Natural killer cell (primary cell): ENCODE data around the gene TRIP12. TPM values are rescaled to one million over a fixed set of nuclear protein-coding genes. Genes with fewer than 3 reads are reported as not detected.

Experiments
- ATAC-seq, 3 donors: fragments of 150-1000 bp in 2 of 3; fragments of 200-7000 bp in 1 of 3; cut with Tn5 transposase; 1 replicate in 1 of 3; 2 replicates in 2 of 3; pipeline ENCODE4 v1.10.0; 2021; ENCODE audit warnings: mild to moderate bottlenecking in 2 of 3, moderate library complexity in 2 of 3
- DNase-seq, 2 donors: peaks; one replicate each; pipeline versions ENCODE4 v3.0.0 to v3.0.0-alpha.2; 2013 to 2021; ENCODE audit warnings: mixed read lengths in 1 of 2
- H3K27ac ChIP-seq: one replicate; pipeline ENCODE4 v1.5.1; 2013; ENCODE audit warnings: mild to moderate bottlenecking, low read length
- H3K27me3 ChIP-seq: one replicate; pipeline ENCODE4 v1.6.1; 2013; ENCODE audit warnings: low read length; ENCODE audit not compliant: control insufficient read depth, insufficient read depth
- H3K36me3 ChIP-seq: one replicate; pipeline ENCODE4 v1.6.1; 2013; ENCODE audit warnings: low read length; ENCODE audit not compliant: control insufficient read depth, insufficient read depth
- H3K4me1 ChIP-seq: one replicate; pipeline ENCODE4 v1.6.1; 2013; ENCODE audit warnings: low read length; ENCODE audit not compliant: control insufficient read depth, insufficient read depth
- H3K4me3 ChIP-seq: one replicate; pipeline ENCODE4 v1.5.1; 2013; ENCODE audit warnings: low read length
- H3K9me3 ChIP-seq: one replicate; pipeline ENCODE4 v1.6.1; 2013; ENCODE audit warnings: low read length; ENCODE audit not compliant: control insufficient read depth, insufficient read depth
- H3K27ac Mint-ChIP-seq, 2 donors: one replicate each; pipeline ENCODE4 v1.8.0; 2022; ENCODE audit warnings: mild to moderate bottlenecking in 2 of 2, mixed read lengths in 2 of 2, moderate library complexity in 1 of 2
- H3K27me3 Mint-ChIP-seq, 2 donors: one replicate each; pipeline ENCODE4 v1.8.0; 2022; ENCODE audit warnings: low read depth in 2 of 2, mixed read lengths in 2 of 2
- H3K36me3 Mint-ChIP-seq: one replicate; pipeline ENCODE4 v1.8.0; 2022; ENCODE audit warnings: mixed read lengths
- H3K4me1 Mint-ChIP-seq, 2 donors: one replicate each; pipeline ENCODE4 v1.8.0; 2022; ENCODE audit warnings: mixed read lengths in 2 of 2
- H3K4me3 Mint-ChIP-seq: one replicate; pipeline ENCODE4 v1.8.0; 2022; ENCODE audit warnings: mild to moderate bottlenecking, moderate library complexity, mixed read lengths
- H3K9me3 Mint-ChIP-seq, 2 donors: one replicate each; pipeline ENCODE4 v1.8.0; 2022; ENCODE audit warnings: mixed read lengths in 2 of 2
- CTCF ChIP-seq: fragments of 200-600 bp; IDR thresholded peaks from one replicate; pipeline ENCODE4 v1.8.0; 2022; ENCODE audit warnings: antibody characterized with exemption
- WGBS: methylation state at CpG from one replicate; pipeline ENCODE4 v1.1.7; 2013; ENCODE audit warnings: missing lambda C conversion rate; ENCODE audit not compliant: insufficient coverage; 5-methylcytosine and 5-hydroxymethylcytosine counted together
- intact Hi-C: fragments of 100-400 bp; cut with micrococcal nuclease; formaldehyde crosslinking; loops from one replicate; pipeline ENCODE4 v1.14.2; 2022
- total RNA-seq, 4 donors: library from RNA; stranded (reverse); fragments of 120-200 nt in 1 of 4; gene quantifications; one replicate each; pipeline versions ENCODE4 v1.2.3 to v1.2.4, GENCODE V29; 2013 to 2022

Gene TRIP12
- total RNA-seq, 3 donors from 2014 or later (not counting 1 experiment from before 2014, with no cell fraction given): 295 to 351 (median 325) TPM

GRCh38 chr2:229869226-229869625 lies 52.6 kb downstream of the TRIP12 start:
- intact Hi-C loops: no loop called here
- Histone ChIP-seq H3K9me3 (no peaks in the 10 kb centered on the region), H3K36me3 (peaks cover 20% of the 10 kb centered on the region), H3K4me1 (no peaks in the 10 kb centered on the region), H3K27ac (no peak overlapping the region), H3K4me3 (no peak overlapping the region), H3K27me3 (no peaks in the 10 kb centered on the region)
- H3K27me3 Mint-ChIP-seq: no peaks in the 10 kb centered on the region
- no peak for TF ChIP-seq CTCF
- no peak for DNase-seq
- peak overlapping the region; percentile 0 to 60 for H3K27ac Mint-ChIP-seq
- WGBS: 86% methylated on average over 3 of the region's 3 CpGs
- peaks cover 72 to 74% of the 10 kb centered on the region in 2 donors for H3K4me1 Mint-ChIP-seq
- H3K36me3 Mint-ChIP-seq: no peaks in the 10 kb centered on the region
- no peaks in the 10 kb centered on the region for H3K9me3 Mint-ChIP-seq
- H3K4me3 Mint-ChIP-seq: no peak overlapping the region
- no peak for ATAC-seq

DNA sequence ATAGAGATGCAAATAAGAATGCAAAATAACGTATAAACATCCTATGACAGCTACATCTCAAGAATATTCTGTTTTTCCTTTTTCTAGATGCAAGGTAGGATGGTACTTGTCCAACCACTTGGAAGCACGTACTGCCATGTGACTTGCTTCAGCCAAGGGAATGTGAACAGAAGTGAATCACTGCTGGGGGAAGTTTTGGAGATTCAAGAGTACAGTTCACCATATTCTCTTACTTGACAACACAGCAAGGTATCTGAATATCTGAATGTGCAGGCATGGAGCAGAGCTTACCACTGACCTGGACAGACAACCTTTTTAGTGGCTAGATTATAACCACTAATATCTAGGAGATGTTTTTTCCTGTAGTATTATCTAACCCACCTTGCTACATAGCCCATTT lies 53.0 kb downstream of the TRIP12 start:
- H3K4me3 Mint-ChIP-seq: no peak overlapping the region
- peaks cover 71 to 74% of the 10 kb centered on the region in 2 donors for H3K4me1 Mint-ChIP-seq
- no peak for ATAC-seq

DNA sequence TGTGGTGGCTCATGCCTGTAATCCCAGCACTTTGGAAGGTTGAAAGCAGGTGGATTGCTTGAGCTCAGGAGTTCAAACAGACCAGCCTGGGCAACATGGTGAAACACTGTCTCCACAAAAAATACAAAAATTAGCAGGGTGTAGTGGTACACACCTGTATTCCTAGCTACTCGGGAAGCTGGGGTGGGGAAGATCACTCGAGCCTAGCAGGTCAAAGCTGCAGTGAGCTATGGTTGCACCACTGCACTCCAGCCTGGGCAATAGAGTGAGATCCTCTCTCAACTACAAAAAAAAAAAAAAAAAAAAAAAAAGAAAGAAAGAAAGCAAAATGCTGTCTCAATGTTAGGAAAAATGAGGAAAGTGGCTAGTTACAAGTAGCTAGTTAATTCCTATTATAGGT lies 56.8 kb downstream of the TRIP12 start:
- H3K4me1 Mint-ChIP-seq: peaks cover 57 to 66% of the 10 kb centered on the region in 2 donors
- peaks cover 13% of the 10 kb centered on the region for H3K36me3 ChIP-seq
- no peaks in the 10 kb centered on the region for H3K27me3 Mint-ChIP-seq
- peak overlapping the region; percentile 27 to 71 for H3K27ac Mint-ChIP-seq
- H3K9me3 ChIP-seq: no peaks in the 10 kb centered on the region
- no peak overlapping the region for H3K4me3 ChIP-seq
- ATAC-seq (no peak), DNase-seq (no peak)
- no peak for TF ChIP-seq CTCF
- no peaks in the 10 kb centered on the region for H3K27me3 ChIP-seq
- H3K4me3 Mint-ChIP-seq: no peak overlapping the region
- intact Hi-C loops: no loop called here
- H3K27ac ChIP-seq: no peak overlapping the region
- 92% methylated on average over 2 of the region's 2 CpGs for WGBS
- H3K36me3 Mint-ChIP-seq: no peaks in the 10 kb centered on the region
- H3K4me1 ChIP-seq: no peaks in the 10 kb centered on the region
- H3K9me3 Mint-ChIP-seq: no peaks in the 10 kb centered on the region

More for the DNA sequence above, 53.0 kb downstream of the TRIP12 start:
- Mint-ChIP-seq H3K27ac (peak overlapping the region; percentile 0 to 60), H3K36me3 (no peaks in the 10 kb centered on the region), H3K27me3 (no peaks in the 10 kb centered on the region), H3K9me3 (no peaks in the 10 kb centered on the region)
- H3K27me3 ChIP-seq: no peaks in the 10 kb centered on the region
- no peak for DNase-seq
- H3K27ac ChIP-seq: no peak overlapping the region
- TF ChIP-seq CTCF: no peak
- H3K4me3 ChIP-seq: no peak overlapping the region
- 88% methylated on average over 1 of the region's 2 CpGs for WGBS
- intact Hi-C loops: no loop called here
- peaks cover 20% of the 10 kb centered on the region for H3K36me3 ChIP-seq
- no peaks in the 10 kb centered on the region for H3K9me3 ChIP-seq
- no peaks in the 10 kb centered on the region for H3K4me1 ChIP-seq

DNA sequence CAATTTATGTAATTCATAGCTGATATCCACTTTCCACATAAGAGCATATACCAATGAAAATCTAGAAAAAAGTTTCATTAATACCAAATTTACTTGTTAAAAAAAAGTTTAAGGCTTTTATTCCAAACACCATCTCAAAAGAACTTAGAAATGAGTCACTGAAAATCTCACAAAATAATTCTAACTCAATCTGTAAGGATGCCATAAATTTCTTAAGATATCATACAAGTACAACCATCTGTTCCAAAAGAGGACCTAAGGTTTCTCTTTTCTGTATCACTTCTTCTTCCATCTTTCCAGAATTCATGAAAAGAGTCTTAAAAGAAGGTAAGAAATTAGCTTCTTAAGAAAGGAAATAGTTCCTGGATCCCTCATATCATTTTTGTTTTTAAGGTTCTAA lies 60.4 kb downstream of the TRIP12 start:
- DNase-seq (no peak), ATAC-seq (no peak)
- intact Hi-C loops: no loop called here
- Histone ChIP-seq H3K36me3 (peaks cover 20% of the 10 kb centered on the region), H3K4me3 (no peak overlapping the region), H3K9me3 (no peaks in the 10 kb centered on the region), H3K4me1 (no peaks in the 10 kb centered on the region), H3K27ac (no peak overlapping the region), H3K27me3 (no peaks in the 10 kb centered on the region)
- Mint-ChIP-seq H3K4me1 (peaks cover 39 to 44% of the 10 kb centered on the region in 2 donors), H3K9me3 (no peaks in the 10 kb centered on the region), H3K27ac (no peak overlapping the region), H3K4me3 (no peak overlapping the region), H3K36me3 (peaks cover 11% of the 10 kb centered on the region), H3K27me3 (no peaks in the 10 kb centered on the region)
- no peak for TF ChIP-seq CTCF
